ENCODE results near the gene CPT1A. TPM values are rescaled to one million over a fixed set of nuclear protein-coding genes. Genes with fewer than 3 reads are reported as not detected.

Gene CPT1A
- total and polyA plus RNA-seq, 9 donors = 25.3 to 87.1 (median 44.3) TPM

GRCh38 chr11:68735125-68735524, 106.6 kb downstream of the CPT1A start:
- Histone ChIP-seq H3K36me3 (no peaks in the 10 kb centered on the region), H3K4me1 (ENCODE audit: insufficient read depth) (no peaks in the 10 kb centered on the region), H3K27ac (no peak overlapping the region), H3K27me3 (no peaks in the 10 kb centered on the region), H3K4me3 (no peak overlapping the region), H3K9me3 (no peaks in the 10 kb centered on the region)
- intact Hi-C loops (cut with DNase I) = no loop called here
- no peak for TF ChIP-seq POLR2A (IDR thresholded peaks at IDR 0.05)
- no peak for TF ChIP-seq EP300 (IDR thresholded peaks at IDR 0.05)
- no peak for TF ChIP-seq CTCF (IDR thresholded peaks at IDR 0.05)
- WGBS, 3 donors = 75 to 81% (median 76%) methylated on average over 6 of the region's 6 CpGs
- DNase-seq = no peak

DNA sequence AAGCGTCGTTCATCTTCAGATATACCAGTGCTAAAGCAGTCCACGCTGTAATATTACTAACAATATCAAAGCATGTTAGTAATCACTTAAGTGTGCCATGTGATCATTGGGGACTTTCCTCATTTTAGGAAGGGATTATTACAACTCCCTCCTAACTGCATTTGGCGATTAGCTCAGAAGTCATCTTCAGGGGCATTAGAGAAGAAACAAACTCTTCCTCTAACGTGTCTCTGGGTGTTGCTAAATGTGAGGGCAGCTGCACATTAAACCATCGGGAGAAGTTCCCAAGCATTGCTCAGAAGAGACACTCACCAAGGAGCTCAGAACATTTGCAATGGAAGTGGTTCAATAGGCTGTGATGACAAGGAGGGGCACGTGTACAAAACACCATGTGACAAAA, 107.6 kb downstream of the CPT1A start:
- H3K27ac ChIP-seq = no peak overlapping the region
- intact Hi-C loops (cut with DNase I) = no loop called here
- H3K36me3 ChIP-seq = no peaks in the 10 kb centered on the region
- H3K9me3 ChIP-seq = no peaks in the 10 kb centered on the region
- H3K27me3 ChIP-seq = no peaks in the 10 kb centered on the region
- TF ChIP-seq EP300 (IDR thresholded peaks at IDR 0.05) (no peak), POLR2A (IDR thresholded peaks at IDR 0.05) (no peak), CTCF (IDR thresholded peaks at IDR 0.05) (no peak)
- no peaks in the 10 kb centered on the region for H3K4me1 ChIP-seq (ENCODE audit: insufficient read depth)
- no peak for DNase-seq
- no peak overlapping the region for H3K4me3 ChIP-seq
- 80 to 86% (median 85%) methylated on average over 7 of the region's 7 CpGs for WGBS, 3 donors

DNA sequence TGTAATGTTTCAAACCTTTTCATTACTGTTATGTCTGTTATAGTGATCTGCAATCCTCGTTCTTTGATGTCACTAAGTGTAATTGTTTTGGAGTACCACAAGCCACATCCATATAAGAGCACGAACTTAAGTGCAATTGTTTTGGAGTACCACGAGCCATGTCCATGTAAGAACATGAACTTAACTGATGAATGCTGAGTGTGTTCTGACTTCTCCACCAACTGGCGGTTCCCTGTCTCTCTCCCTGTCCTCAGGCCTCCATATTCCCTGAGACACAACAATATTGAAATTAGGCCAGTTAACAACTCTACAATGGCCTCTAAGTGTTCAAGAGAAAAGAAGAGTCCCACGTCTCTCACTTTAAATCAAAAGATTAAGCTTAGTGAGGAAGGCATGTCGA, 113.9 kb downstream of the CPT1A start:
- Histone ChIP-seq H3K9me3 (no peaks in the 10 kb centered on the region), H3K36me3 (no peaks in the 10 kb centered on the region), H3K4me1 (ENCODE audit: insufficient read depth) (no peaks in the 10 kb centered on the region), H3K4me3 (no peak overlapping the region), H3K27me3 (no peaks in the 10 kb centered on the region), H3K27ac (no peak overlapping the region)
- 53 to 60% (median 56%) methylated on average over 6 of the region's 6 CpGs for WGBS, 3 donors
- intact Hi-C loops (cut with DNase I) = no loop called here
- TF ChIP-seq CTCF (IDR thresholded peaks at IDR 0.05) (no peak), POLR2A (IDR thresholded peaks at IDR 0.05) (no peak), EP300 (IDR thresholded peaks at IDR 0.05) (no peak)
- DNase-seq = no peak

DNA sequence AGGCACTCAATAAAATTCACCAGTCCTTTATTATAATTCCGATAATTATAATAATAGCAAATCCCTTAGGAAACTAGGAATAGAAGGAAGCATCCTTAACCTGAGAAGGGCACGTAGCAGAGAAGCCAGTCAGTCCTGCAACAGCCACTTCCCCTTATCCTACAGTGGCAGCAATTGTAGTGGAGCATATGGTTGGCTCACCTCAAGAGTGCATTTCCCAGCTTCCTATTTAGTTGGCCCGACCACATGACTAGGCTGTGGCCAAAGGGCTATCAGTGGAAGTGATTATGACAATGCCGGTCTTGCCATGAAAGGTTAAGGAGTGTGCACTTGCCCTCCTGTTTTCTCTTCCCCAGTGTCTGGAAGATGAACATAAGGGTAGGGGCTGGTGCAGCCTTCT, 117.4 kb downstream of the CPT1A start:
- 83 to 86% (median 85%) methylated on average over 4 of the region's 4 CpGs for WGBS, 3 donors
- Histone ChIP-seq H3K36me3 (no peaks in the 10 kb centered on the region), H3K4me3 (no peak overlapping the region), H3K27ac (no peak overlapping the region), H3K9me3 (no peaks in the 10 kb centered on the region), H3K4me1 (ENCODE audit: insufficient read depth) (no peaks in the 10 kb centered on the region), H3K27me3 (no peaks in the 10 kb centered on the region)
- no peak for TF ChIP-seq POLR2A (IDR thresholded peaks at IDR 0.05)
- TF ChIP-seq EP300 (IDR thresholded peaks at IDR 0.05) = no peak
- intact Hi-C loops (cut with DNase I) = no loop called here
- no peak for DNase-seq

DNA sequence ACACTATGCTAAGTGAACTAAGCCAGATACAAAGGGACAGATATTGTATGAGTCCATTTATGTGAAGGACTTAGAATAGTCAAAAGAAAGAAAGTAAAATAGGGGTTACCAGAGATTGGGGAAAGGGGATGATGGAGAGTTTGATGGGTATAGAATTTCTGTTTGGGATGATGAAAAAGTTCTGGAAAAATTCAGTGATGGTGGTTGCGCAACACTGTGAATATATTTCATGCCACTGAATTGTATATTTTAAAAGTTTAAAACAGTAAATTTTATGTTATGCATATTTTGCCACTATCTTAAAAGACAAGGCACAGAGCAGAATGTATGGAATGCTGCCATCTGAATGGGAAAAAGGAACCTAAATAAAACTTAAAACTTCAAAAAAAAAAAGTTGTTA, 119.6 kb downstream of the CPT1A start:
- 94 to 98% (median 95%) methylated on average over 1 of the region's 1 CpG for WGBS, 3 donors

More for the DNA sequence above, 119.6 kb downstream of the CPT1A start:
- no peaks in the 10 kb centered on the region for H3K4me1 ChIP-seq (ENCODE audit: insufficient read depth)
- DNase-seq = no peak
- no peak for TF ChIP-seq POLR2A (IDR thresholded peaks at IDR 0.05)
- no peak for TF ChIP-seq EP300 (IDR thresholded peaks at IDR 0.05)
- no peak for TF ChIP-seq CTCF (IDR thresholded peaks at IDR 0.05)
- no peaks in the 10 kb centered on the region for H3K36me3 ChIP-seq
- no peak overlapping the region for H3K4me3 ChIP-seq
- intact Hi-C loops (cut with DNase I) = no loop called here
- no peaks in the 10 kb centered on the region for H3K9me3 ChIP-seq
- no peaks in the 10 kb centered on the region for H3K27me3 ChIP-seq
- H3K27ac ChIP-seq = no peak overlapping the region

Measured in ovary (tissue), 9 donors.